Endothelial cell (in vitro differentiated cells): ENCODE data around the gene ARFGEF3. TPM values are rescaled to one million over a fixed set of nuclear protein-coding genes. Genes with fewer than 3 reads are reported as not detected.

ENCODE experiments used
- DNase-seq: peaks from one replicate; pipeline ENCODE4 v3.0.0; 2021; ENCODE audit warnings: low spot score
- H3K27ac Mint-ChIP-seq: one replicate; pipeline ENCODE4 v1.8.0; 2021; ENCODE audit warnings: mixed read lengths, inconsistent platforms; ENCODE audit not compliant: unreplicated experiment
- H3K27me3 Mint-ChIP-seq: one replicate; pipeline ENCODE4 v1.8.0; 2021; ENCODE audit warnings: mild to moderate bottlenecking, moderate library complexity, mixed read lengths, inconsistent platforms; ENCODE audit not compliant: unreplicated experiment
- H3K36me3 Mint-ChIP-seq: one replicate; pipeline ENCODE4 v1.8.0; 2021; ENCODE audit warnings: mild to moderate bottlenecking, low read depth, mixed read lengths, inconsistent platforms; ENCODE audit not compliant: unreplicated experiment
- H3K4me1 Mint-ChIP-seq: one replicate; pipeline ENCODE4 v1.8.0; 2021; ENCODE audit warnings: mild to moderate bottlenecking, mixed read lengths, inconsistent platforms; ENCODE audit not compliant: unreplicated experiment
- H3K4me3 Mint-ChIP-seq: one replicate; pipeline ENCODE4 v1.8.0; 2021; ENCODE audit warnings: mild to moderate bottlenecking, mixed read lengths, inconsistent platforms; ENCODE audit not compliant: unreplicated experiment
- H3K9me3 Mint-ChIP-seq: one replicate; pipeline ENCODE4 v1.8.0; 2021; ENCODE audit warnings: mixed read lengths, inconsistent platforms; ENCODE audit not compliant: unreplicated experiment
- CTCF ChIP-seq: fragments of 200-600 bp; sonication (generic); IDR thresholded peaks from one replicate; pipeline ENCODE4 v1.5.0; 2021; ENCODE audit warnings: antibody characterized with exemption; ENCODE audit not compliant: unreplicated experiment
- total RNA-seq: library from RNA; stranded (reverse); fragmentation: NEBNext Ultra II Directional; extraction: Animal tissue kit (Norgen Biotek cat#: 25700); gene quantifications from one replicate; pipeline ENCODE4 v1.2.1, GENCODE V29; 2021; ENCODE audit not compliant: unreplicated experiment

Gene ARFGEF3
- total RNA-seq, 1 donor from 2014 or later: 6.4 TPM

- DNase-seq: no peak
- H3K9me3 Mint-ChIP-seq: no peaks in the 10 kb centered on the region
- no peak for TF ChIP-seq CTCF
- peaks cover 11% of the 10 kb centered on the region for H3K4me1 Mint-ChIP-seq
- H3K4me3 Mint-ChIP-seq: no peak overlapping the region
- H3K27ac Mint-ChIP-seq: no peak overlapping the region
- H3K36me3 Mint-ChIP-seq: no peaks in the 10 kb centered on the region
- H3K27me3 Mint-ChIP-seq: no peaks in the 10 kb centered on the region
Measured at GRCh38 chr6:138226700-138227315, 65.1 kb downstream of the ARFGEF3 start.

GRCh38 chr6:138227316-138227781 lies 65.6 kb downstream of the ARFGEF3 start:
- no peaks in the 10 kb centered on the region for H3K27me3 Mint-ChIP-seq
- H3K4me1 Mint-ChIP-seq: peaks cover 11% of the 10 kb centered on the region
- H3K9me3 Mint-ChIP-seq: no peaks in the 10 kb centered on the region
- no peak overlapping the region for H3K4me3 Mint-ChIP-seq
- no peak for TF ChIP-seq CTCF
- no peaks in the 10 kb centered on the region for H3K36me3 Mint-ChIP-seq
- DNase-seq: no peak
- no peak overlapping the region for H3K27ac Mint-ChIP-seq

- no peak for DNase-seq
- Mint-ChIP-seq H3K27ac (no peak overlapping the region), H3K27me3 (no peaks in the 10 kb centered on the region), H3K9me3 (no peaks in the 10 kb centered on the region), H3K4me1 (peaks cover 13% of the 10 kb centered on the region), H3K4me3 (no peak overlapping the region), H3K36me3 (no peaks in the 10 kb centered on the region)
- no peak for TF ChIP-seq CTCF
Measured at GRCh38 chr6:138229072-138229471, 67.3 kb downstream of the ARFGEF3 start.

DNA sequence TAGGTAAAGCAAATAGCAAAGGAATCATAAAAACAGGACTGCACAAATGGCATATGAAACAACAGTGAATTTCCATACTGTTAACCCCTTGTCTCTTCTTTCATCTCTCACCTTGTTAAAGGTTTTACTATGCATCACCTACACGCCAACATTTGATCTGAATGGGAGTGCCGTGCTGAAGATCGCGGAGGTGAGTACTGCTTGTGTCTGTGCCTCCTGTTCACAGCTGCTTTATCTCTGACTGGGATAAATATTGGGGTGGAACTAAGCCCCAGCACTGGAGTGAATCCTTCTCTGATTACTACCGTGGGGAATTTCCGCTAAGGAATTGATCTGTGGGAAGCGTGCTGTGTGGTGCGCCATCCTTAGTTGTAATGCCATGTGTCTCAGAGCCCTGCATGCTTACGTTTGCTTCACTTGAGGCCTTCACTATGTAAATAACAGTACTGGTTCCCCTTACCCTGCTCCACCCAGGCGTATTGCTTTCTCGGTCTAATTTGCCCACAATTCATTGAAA lies 68.0 kb downstream of the ARFGEF3 start:
- H3K9me3 Mint-ChIP-seq: no peaks in the 10 kb centered on the region
- H3K27ac Mint-ChIP-seq: no peak overlapping the region
- no peak for TF ChIP-seq CTCF
- H3K36me3 Mint-ChIP-seq: no peaks in the 10 kb centered on the region
- DNase-seq: no peak
- peaks cover 16% of the 10 kb centered on the region for H3K4me1 Mint-ChIP-seq
- H3K4me3 Mint-ChIP-seq: no peak overlapping the region
- H3K27me3 Mint-ChIP-seq: no peaks in the 10 kb centered on the region

DNA sequence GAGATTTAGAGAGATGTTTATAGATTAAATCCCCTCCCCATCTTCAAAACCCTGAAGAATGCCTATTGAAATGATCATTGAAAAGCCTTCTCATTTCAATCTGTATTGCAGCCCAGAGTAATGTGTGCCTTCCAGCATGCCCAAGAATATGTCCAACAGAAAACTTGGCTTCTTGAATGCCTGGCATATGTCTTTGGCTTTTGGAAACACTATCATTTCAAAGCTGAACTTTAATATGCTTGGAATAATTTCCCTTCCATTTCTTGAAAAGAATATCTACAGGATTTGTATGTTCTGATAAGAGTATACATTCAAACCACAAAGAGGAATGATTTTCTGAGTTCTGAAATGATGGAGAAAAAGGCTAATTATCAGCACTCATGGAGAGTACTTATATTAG lies 68.5 kb downstream of the ARFGEF3 start:
- Mint-ChIP-seq H3K4me1 (peaks cover 16% of the 10 kb centered on the region), H3K27me3 (no peaks in the 10 kb centered on the region), H3K27ac (no peak overlapping the region), H3K9me3 (no peaks in the 10 kb centered on the region), H3K4me3 (no peak overlapping the region), H3K36me3 (no peaks in the 10 kb centered on the region)
- TF ChIP-seq CTCF: no peak
- no peak for DNase-seq
